HAP-1 (cell line): ENCODE data around the gene ZNF41.
"Not testable (repeated sequence)": the region's sequence is repeated elsewhere in the genome, so short reads cannot be mapped to it uniquely, and the experiment has no call there.

Experiments
- DNase-seq, 2 experiments: peaks; one replicate each; pipeline ENCODE4 v3.0.0-alpha.2; 2016 to 2020; ENCODE audit warnings: low spot score in 2 of 2
- H3K27me3 ChIP-seq: fragments of 250-450 bp; sonication (Bioruptor Pico); 2 replicates; pipeline ENCODE4 v1.5.1; 2020; ENCODE audit warnings: low read depth, mild to moderate bottlenecking, moderate library complexity
- H3K36me3 ChIP-seq: fragments of 250-450 bp; sonication (Bioruptor Pico); replicated peaks from 2 replicates; pipeline ENCODE4 v1.5.1; 2020; ENCODE audit warnings: mild to moderate bottlenecking
- H3K4me1 ChIP-seq: fragments of 250-450 bp; sonication (Bioruptor Pico); 2 replicates; pipeline ENCODE4 v1.5.1; 2020; ENCODE audit warnings: mild to moderate bottlenecking
- H3K4me3 ChIP-seq: fragments of 250-450 bp; sonication (Bioruptor Pico); 2 replicates; pipeline ENCODE4 v1.5.1; 2020; ENCODE audit warnings: mild to moderate bottlenecking, moderate library complexity
- H3K9me3 ChIP-seq: fragments of 250-450 bp; sonication (Bioruptor Pico); 2 replicates; pipeline ENCODE4 v1.5.1; 2020; ENCODE audit warnings: mild to moderate bottlenecking, moderate library complexity
- in situ Hi-C: fragments of 300-500 bp; cut with MboI; formaldehyde crosslinking; loops from 3 replicates; pipeline ENCODE4 v1.14.3; 2020; ENCODE audit warnings: low sequenced_read_pairs, inconsistent platforms, mixed read lengths

The ZNF41 gene

DNA sequence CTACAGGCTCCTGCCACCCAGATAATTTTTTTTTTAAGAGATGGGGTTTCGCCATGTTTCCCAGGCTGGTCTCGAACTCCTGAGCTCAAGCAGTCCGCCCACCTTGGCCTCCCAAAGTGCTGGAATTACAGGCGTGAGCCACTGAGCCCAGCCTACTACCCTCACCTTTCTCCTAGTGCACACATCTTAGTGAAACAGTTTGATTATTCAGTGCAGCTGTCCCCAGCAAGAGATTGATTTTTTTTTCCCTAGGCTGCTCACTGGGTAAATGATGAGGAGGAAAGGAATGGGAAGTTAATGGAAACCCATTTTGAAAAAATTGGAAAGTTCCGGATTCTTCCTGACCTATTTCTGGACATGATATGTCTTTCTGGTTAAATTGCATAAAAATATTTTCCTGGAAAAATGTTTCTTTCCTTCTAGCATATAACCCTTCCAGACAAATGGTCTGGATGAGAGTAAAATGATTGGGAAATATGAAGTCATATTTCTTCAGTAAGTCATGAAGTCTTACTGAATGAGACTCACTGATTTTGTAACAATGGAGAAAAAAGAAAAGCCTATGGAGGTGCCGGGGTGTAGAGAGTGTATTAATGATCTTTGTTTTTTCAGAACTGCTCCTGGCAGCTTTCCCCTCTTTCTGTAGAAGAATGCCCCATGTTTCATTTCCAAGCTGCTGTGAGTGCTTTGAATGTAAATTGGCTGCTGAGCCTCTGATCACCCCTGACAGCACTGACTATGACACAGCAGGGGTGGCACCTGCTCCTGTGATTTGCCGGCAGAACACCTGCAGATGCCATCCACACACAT, 19.5 kb upstream of the ZNF41 start:
- DNase-seq = no peak
- no peaks in the 10 kb centered on the region for H3K36me3 ChIP-seq
- in situ Hi-C loops = no loop called here
- no peak overlapping the region for H3K4me3 ChIP-seq
- no peaks in the 10 kb centered on the region for H3K9me3 ChIP-seq
- 0 out of 2 replicates have a peak, but pooled peaks cover 4% of the 10 kb centered on the region for H3K4me1 ChIP-seq
- no peaks in the 10 kb centered on the region for H3K27me3 ChIP-seq

DNA sequence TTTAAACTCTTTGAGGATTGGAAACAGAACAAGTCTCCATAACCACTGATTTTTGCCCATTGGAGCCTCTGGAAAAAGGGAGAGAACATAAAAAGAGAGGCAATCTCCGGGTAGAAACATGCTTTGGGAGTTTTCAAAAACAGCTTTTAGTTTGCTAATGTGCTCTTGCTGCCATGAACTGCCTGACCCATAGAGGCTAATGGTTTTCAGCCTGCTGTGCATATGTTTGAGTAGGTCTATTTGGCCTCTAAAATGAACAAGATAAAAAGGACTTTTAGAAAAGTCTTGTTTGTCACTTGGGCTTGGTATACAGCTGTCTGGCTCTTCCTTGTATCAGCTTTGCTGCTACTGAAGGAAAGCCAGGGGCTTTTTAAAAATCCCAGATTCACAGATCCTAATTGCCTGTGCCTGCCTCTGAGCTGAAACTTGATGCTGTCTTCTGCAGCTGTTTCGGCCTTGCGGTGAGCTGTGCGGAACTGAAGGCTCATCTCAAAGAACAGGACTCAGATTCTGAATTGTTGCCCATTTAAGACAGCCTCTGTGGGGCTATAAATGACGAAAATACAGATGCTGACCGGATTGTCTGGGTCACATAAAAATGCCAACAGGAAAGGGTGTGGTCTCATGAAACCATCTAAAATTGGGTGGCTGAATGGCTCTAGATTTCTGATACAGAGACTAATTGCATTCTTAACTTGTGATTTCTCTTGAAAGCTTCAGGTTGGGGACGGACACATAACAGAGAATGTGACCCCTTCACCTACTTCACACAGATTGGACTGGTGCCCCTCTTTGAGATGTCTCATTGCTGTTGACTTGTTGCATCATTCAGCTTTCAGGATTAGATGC, 18.4 kb upstream of the ZNF41 start:
- in situ Hi-C loops = no loop called here
- Histone ChIP-seq H3K27me3 (no peaks in the 10 kb centered on the region), H3K36me3 (no peaks in the 10 kb centered on the region), H3K4me1 (0 out of 2 replicates have a peak, but pooled peaks cover 4% of the 10 kb centered on the region), H3K4me3 (no peak overlapping the region), H3K9me3 (no peaks in the 10 kb centered on the region)
- no peak for DNase-seq

DNA sequence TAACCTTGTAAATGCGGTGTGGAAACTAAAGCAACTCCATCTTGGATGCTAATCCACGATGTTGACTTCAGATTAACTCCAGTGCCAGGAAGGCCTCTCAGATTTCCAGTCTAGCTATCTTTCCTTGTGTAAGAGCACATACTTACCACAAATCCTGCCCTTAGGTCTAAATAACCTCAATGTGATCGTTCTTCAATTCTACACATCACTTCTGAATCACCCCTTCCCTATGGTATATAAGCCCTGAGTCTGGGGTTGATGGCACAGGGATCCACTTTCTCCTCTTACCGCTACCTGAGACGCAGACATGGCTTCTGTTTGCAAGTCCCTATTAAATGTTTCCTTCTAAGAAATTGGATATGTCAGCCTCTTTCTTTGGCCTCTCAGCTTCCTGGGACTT, 17.5 kb upstream of the ZNF41 start:
- H3K4me1 ChIP-seq = 0 out of 2 replicates have a peak, but pooled peaks cover 4% of the 10 kb centered on the region

DNA sequence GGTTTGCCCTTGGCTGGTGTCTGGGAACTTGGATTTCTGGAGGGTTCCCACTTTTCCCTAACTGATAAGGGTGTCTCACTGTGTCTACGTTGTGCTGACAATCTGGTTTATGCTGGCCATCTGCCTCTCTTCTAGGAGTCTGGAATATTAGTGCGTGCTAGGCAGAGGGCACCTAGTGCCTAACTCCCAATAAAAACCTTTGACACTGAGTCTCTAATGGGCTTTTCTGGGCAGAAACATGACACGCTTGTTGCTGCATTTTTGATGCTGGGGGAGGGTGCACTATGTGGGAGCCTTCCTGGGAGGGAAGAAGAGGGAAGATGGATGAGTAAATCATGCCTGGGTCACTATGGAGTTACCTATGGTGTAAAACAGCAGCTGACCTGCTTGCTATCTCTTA, 16.3 kb upstream of the ZNF41 start:
- in situ Hi-C loops = loop anchor here (25.0 kb wide), 1 partner anchor 538 kb away; no protein-coding TSS in a partner anchor
- no peak for DNase-seq
- Histone ChIP-seq H3K4me3 (no peak overlapping the region), H3K4me1 (0 out of 2 replicates have a peak, but pooled peaks cover 4% of the 10 kb centered on the region), H3K9me3 (no peaks in the 10 kb centered on the region), H3K36me3 (no peaks in the 10 kb centered on the region), H3K27me3 (no peaks in the 10 kb centered on the region)

More for the DNA sequence above, 17.5 kb upstream of the ZNF41 start:
- H3K9me3 ChIP-seq = no peaks in the 10 kb centered on the region
- no peaks in the 10 kb centered on the region for H3K27me3 ChIP-seq
- no peak overlapping the region for H3K4me3 ChIP-seq
- DNase-seq = no peak
- no peaks in the 10 kb centered on the region for H3K36me3 ChIP-seq
- in situ Hi-C loops = no loop called here

DNA sequence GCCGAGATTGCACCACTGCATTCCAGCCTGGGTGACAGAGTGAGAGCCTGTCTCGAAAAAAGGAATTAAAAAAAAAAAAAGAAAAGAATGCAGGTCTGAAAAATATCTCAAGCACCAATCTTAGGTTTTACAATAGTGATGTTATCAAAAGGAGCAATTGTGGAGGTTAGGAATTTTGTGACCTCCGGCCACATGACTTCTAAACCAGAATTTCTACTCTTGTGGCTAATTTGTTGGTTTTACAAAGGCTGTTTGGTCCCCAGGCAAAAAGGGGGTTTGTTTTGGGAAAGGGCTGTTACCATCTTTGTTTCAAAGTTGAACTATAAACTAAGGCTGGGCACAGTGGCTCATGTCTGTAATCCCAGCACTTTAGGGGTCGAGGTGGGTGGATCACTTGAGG, 15.4 kb upstream of the ZNF41 start:
- Histone ChIP-seq H3K9me3 (no peaks in the 10 kb centered on the region), H3K36me3 (no peaks in the 10 kb centered on the region), H3K4me1 (0 out of 2 replicates have a peak, but pooled peaks cover 4% of the 10 kb centered on the region), H3K4me3 (no peak overlapping the region), H3K27me3 (no peaks in the 10 kb centered on the region)
- in situ Hi-C loops = loop anchor here (25.0 kb wide), 1 partner anchor 539 kb away; no protein-coding TSS in a partner anchor
- no peak for DNase-seq

DNA sequence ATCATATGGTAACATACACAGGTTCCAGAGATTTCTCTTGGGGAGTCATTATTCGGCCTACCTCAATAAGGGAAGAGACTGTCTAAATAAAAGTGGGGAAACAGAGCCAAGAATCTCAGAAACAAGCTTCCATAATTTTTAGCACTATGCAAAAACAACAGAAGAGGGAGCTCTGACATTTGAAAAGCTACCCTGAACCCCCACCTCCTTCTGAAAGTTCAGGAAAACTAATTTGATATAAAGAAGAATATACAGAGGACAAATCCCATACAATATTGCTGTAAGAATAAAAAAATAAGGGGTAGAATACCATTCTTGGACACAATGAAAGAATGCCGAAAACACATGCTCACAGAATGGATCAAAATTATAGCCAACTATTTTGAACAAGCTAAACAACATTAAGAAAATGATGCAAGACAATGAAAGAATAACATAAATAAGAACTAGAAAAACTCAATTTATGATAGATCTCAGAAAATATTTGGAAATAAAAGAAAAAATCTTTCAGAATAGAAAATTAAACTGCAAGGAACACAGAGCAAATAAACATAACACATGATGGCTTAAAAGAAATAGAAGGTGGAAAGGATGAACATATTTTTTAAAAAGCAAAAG, 14.4 kb upstream of the ZNF41 start:
- Histone ChIP-seq H3K4me1 (0 out of 2 replicates have a peak, but pooled peaks cover 4% of the 10 kb centered on the region), H3K27me3 (no peaks in the 10 kb centered on the region), H3K4me3 (no peak overlapping the region), H3K9me3 (no peaks in the 10 kb centered on the region), H3K36me3 (no peaks in the 10 kb centered on the region)
- in situ Hi-C loops = loop anchor here (25.0 kb wide), 1 partner anchor 540 kb away; no protein-coding TSS in a partner anchor
- DNase-seq = peak in 1 of 2 experiments; percentile 28

DNA sequence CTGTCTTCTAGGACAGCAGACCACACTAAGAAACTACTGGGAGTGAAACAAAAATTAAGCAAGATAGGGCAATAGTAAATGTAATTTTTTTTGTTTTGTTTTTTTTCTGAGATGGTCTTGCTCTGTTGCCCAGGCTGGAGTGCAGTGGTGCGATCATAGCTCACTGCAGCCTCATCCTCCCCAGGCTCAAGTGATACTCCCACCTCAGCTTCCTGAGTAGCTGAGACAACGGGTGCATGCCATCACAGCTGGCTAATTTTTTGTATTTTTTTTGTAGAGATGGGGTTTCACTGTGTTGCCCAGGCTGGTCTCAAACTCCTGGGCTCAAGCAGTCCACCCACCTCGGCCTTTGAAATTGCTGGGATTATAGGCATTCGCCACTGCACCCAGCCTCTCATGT, 9.1 kb upstream of the ZNF41 start:
- not testable (repeated sequence) for H3K9me3 ChIP-seq, H3K27me3 ChIP-seq, H3K4me3 ChIP-seq, H3K36me3 ChIP-seq, H3K4me1 ChIP-seq, DNase-seq
- in situ Hi-C loops = loop anchor here (25.0 kb wide), 1 partner anchor 545 kb away; no protein-coding TSS in a partner anchor

DNA sequence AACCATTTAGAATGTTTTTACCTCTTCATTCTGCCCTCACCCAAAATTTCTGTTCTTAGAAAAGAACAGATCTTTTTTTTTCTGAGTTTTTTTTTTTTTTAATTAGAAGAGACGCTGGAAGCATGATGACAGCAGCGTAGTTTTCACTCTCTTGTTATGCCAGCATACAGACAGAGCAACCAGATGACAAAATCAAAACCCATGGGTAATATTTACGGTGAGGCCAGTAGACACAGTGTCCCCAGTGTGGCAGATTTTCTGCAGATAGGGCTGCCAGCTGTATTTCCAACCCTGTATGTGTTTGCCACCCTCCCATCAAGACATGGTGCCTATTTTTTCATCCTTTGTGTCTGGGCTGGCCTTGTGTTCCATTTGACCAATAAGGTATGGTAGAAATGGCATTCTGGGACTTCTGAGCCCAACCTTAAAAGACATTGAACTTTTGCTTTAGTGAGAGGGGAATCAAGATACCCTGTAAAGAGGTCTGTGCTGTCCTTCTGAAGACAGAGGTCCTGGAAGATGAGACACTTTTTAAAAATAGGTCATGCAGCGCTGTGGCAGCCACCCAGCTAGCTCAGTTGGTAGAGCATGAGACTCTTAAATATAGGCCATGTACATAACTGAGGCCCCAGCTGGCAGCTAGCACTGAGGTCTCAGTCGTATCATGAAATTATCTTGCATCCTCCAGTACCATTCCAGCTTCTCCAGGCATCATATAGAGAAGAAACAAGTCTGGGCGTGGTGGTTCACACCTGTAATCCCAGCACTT, 6.7 kb upstream of the ZNF41 start:
- DNase-seq = no peak
- in situ Hi-C loops = loop anchor here (25.0 kb wide), 1 partner anchor 548 kb away; no protein-coding TSS in a partner anchor

GRCh38 chrX:47484885-47485284, 1.9 kb upstream of the ZNF41 start:
- no peaks in the 10 kb centered on the region for H3K27me3 ChIP-seq
- H3K4me1 ChIP-seq = peaks cover 18% of the 10 kb centered on the region
- in situ Hi-C loops = loop anchor here (25.0 kb wide), 1 partner anchor 552 kb away; no protein-coding TSS in a partner anchor
- H3K36me3 ChIP-seq = no peaks in the 10 kb centered on the region
- H3K4me3 ChIP-seq = peak overlapping the region; percentile 74; the same call in 1 of the 2 replicates
- H3K9me3 ChIP-seq = no peaks in the 10 kb centered on the region
- DNase-seq = no peak

More for the DNA sequence above, 6.7 kb upstream of the ZNF41 start:
- Histone ChIP-seq H3K9me3 (no peaks in the 10 kb centered on the region), H3K4me3 (no peak overlapping the region), H3K27me3 (no peaks in the 10 kb centered on the region), H3K4me1 (peaks cover 3% of the 10 kb centered on the region), H3K36me3 (no peaks in the 10 kb centered on the region)

DNA sequence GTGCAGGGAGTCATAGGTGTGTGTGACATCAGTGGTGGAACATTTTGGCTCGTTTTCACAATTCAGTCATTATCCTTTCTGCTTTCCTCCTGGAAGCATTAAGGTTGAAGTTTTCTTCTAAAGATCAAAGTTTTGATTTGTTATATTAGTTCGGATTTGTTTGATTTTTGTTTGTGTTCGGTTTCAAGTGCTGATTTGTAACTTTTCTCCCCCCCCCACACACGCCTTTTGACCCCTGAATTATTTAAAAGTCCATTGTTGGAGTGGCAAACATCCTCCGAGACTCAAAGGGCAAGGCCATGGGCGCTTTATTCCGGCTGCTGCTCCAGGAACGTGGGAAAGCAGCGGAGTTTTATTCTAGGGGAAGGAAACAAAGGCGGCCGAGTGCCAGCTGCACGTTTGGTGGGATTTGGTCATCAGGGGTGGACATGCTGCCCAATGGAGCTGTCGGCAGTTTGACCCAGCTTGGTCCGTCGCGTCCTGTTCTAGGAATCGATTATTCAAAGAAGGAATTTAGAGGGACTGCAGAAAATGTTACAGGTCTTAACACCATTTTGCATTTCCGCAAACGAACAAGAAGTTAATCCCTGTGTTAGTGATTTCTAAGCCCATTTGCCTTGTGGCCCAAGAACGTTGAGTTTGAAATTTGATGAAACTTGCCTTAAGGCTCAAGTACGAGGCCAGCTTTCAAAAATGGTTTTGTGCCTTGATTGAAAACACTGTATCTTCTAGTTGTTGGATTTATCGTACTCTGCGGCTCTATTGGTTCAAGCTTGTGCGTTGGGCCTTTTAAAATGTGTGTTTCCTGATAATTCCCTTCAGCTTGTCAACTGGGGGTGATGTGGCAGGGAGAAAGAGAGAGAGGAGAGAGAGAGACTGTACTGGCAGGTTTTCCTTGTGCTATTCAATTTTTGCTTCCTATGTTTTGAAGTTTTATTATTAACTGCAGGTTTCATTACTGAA, 565 bp upstream of the ZNF41 start:
- DNase-seq = peak; percentile 45 to 59
- in situ Hi-C loops = loop anchor here (25.0 kb wide), 1 partner anchor 554 kb away; no protein-coding TSS in a partner anchor
- H3K27me3 ChIP-seq = no peaks in the 10 kb centered on the region

GRCh38 chrX:47482065-47482511, 934 bp downstream of the ZNF41 start:
- no peak for DNase-seq
- Histone ChIP-seq H3K4me1 (peaks cover 21% of the 10 kb centered on the region), H3K4me3 (peak overlapping the region; percentile 74), H3K36me3 (no peaks in the 10 kb centered on the region), H3K27me3 (no peaks in the 10 kb centered on the region), H3K9me3 (no peaks in the 10 kb centered on the region)
- in situ Hi-C loops = loop anchor here (25.0 kb wide), 1 partner anchor 555 kb away; no protein-coding TSS in a partner anchor

More for the DNA sequence above, 565 bp upstream of the ZNF41 start:
- Histone ChIP-seq H3K9me3 (no peaks in the 10 kb centered on the region), H3K4me3 (peak overlapping the region; percentile 74), H3K36me3 (no peaks in the 10 kb centered on the region), H3K4me1 (peaks cover 21% of the 10 kb centered on the region)

DNA sequence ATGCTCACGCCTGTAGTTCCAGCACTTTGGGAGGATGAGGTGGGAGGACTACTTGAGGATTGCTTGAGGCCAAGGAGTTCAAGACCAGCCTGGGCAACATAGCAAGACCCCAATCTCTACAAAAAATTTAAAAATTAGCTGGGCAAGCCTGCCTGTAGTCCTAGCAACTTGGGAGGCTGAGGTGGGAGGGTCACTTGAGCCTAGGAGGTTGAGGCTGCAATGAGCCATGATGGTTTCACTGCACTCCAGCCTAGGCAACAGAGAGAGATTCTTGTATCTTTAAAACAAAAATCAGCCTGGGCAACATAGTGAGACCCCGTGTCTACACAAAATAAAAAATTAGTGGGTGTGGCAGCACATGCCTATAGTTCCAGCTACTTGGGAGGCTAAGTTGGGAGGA, 1.9 kb downstream of the ZNF41 start:
- in situ Hi-C loops = loop anchor here (25.0 kb wide), 1 partner anchor 556 kb away; no protein-coding TSS in a partner anchor
- no peak overlapping the region for H3K4me3 ChIP-seq
- H3K36me3 ChIP-seq = no peaks in the 10 kb centered on the region

More for the DNA sequence above, 1.9 kb downstream of the ZNF41 start:
- H3K27me3 ChIP-seq = no peaks in the 10 kb centered on the region
- DNase-seq = no peak
- no peaks in the 10 kb centered on the region for H3K9me3 ChIP-seq
- H3K4me1 ChIP-seq = peaks cover 21% of the 10 kb centered on the region
